ENCODE data around the gene BAMBI.
"Not testable (repeated sequence)": the region's sequence is repeated elsewhere in the genome, so short reads cannot be mapped to it uniquely, and the experiment has no call there.

Gene BAMBI, protein sequence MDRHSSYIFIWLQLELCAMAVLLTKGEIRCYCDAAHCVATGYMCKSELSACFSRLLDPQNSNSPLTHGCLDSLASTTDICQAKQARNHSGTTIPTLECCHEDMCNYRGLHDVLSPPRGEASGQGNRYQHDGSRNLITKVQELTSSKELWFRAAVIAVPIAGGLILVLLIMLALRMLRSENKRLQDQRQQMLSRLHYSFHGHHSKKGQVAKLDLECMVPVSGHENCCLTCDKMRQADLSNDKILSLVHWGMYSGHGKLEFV

DNA sequence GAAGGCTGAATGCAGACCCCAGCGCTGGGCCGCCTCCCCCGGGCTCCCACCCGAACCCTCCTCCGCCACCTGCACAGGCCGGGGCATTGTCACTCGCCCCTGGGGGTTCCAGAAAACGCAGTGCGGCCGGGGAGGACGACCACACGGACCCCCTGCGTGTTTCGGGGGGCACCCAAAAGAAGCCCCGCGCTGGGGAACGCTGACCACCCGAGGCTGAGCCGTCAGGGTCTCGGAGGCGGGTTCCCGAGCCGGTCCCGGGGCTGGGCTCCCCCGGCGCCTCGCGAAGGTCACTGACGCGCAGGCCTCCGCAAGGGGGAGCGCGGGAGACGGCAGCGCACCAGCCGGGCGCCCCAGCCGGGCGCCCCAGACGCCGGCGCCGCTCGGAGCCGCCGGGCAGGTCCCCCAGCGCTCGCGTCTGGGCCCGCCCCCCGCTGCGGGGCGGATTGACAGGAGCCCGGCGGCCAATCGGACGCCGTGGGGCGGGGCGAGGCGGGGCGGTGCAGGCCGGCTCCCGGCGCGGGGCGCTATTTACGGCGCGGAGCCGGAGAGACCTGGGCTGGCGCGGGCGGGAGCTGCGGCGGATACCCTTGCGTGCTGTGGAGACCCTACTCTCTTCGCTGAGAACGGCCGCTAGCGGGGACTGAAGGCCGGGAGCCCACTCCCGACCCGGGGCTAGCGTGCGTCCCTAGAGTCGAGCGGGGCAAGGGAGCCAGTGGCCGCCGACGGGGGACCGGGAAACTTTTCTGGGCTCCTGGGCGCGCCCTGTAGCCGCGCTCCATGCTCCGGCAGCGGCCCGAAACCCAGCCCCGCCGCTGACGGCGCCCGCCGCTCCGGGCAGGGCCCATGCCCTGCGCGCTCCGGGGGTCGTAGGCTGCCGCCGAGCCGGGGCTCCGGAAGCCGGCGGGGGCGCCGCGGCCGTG, at the start of gene BAMBI:
TSS of gene BAMBI (plus strand) at position 554 of the 920 bp plus-strand sequence. CDS start 377 bp downstream, outside the sequence.
- in situ Hi-C loops (cut with HindIII; ENCODE audit: low sequenced_read_pairs) = no loop called here

DNA sequence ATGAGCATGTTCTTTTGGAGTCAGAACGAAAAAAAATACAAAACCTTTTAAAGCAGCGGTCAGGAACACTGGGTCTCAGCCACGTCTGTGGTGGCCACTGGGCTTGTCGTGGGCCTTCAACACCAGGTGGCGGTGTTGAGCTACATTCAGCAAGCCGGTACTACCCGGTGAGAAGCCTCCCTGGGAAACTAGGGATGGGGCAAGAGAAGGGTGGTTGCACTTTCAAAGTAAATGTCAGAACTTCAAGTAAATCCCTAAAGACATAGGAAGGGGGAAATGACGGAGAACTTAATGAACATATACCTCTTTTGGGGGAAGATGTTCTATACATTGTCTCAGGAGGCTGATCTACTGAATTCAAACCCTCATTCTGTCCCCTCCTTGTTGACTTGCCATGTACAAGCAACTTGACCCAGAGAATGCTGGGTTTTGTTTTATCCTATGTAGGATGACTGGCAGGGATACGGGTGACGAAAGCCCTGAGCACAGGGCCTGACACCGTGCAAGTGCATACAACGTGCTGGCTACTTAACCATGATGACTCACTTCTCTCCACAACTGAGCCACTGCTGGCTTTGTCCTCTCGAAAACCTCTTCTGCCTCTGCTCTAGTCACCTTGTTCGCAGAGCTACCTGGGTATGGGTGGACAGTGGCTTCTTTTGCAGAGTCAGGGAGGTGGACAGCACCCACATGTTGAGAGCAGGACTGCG, 49.0 kb upstream of the BAMBI start:
- in situ Hi-C loops (cut with HindIII; ENCODE audit: low sequenced_read_pairs) = no loop called here

DNA sequence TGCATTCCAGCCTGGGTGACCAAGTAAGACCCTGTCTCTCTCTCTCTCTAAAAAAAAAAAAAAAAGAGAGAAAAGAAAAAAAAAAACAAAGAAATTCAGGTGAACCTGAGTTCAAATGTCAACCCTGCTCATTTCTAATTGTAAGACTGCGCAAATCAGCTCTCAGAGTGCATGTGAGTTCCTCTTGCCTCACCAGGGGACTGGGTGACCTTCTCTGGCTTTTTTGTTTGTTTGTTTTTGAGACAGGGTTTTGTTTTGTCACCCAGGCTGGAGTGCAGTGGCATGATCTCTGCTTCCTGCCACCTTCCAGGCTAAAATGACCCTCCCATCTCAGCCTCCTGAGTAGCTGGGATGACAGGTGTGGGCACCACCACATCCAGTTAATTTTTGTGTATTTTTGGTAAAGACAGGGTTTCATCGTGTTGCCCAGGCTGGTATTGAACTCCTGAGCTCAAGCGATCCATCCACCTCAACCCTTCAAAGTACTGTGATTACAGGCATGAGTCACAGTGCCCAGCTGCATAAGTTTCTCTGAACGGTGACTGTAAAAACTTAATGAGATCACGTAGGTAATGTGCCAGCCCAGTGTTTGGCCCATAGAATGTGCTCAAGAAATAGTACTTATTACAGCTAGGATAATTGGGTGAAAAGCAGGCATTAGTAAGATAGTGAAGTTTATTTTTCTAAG, 45.3 kb upstream of the BAMBI start:
- in situ Hi-C loops (cut with HindIII; ENCODE audit: low sequenced_read_pairs) = no loop called here

DNA sequence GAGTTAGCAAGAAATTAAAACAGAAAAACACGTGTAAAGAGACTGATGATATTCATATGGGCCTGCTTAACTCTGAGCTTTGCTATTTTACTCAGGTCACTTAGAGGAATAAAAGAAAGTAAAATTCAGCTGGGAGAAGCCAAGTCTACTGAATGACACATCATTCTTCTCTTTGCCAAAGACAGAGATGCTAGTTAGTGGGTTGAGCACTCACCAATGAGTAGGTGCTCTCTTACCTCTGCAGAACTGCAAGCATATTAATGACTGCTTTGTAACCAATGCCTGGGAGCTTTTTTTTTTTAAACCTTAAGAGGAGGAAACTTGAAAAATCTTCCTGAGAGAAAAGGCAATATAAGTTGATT, 44.8 kb upstream of the BAMBI start:
- in situ Hi-C loops (cut with HindIII; ENCODE audit: low sequenced_read_pairs) = no loop called here

DNA sequence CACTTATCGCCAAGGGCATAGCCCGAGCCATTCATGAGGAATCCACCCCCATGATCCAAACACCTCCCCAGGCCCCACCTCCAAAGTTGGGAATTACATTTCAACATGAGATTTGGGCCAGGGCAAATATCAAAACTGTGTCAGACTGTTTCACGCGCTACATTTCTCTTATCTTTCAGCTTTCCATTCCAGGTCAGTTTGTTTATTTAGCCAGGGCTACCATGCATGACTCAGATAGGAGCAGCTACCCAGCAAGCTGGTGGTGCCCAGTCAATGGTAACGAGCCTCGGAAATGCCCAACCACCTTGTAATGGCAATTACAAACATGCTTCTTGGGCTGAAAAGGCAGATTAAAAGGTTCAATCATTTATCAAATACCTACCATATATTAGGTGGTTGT, 43.6 kb upstream of the BAMBI start:
- in situ Hi-C loops (cut with HindIII; ENCODE audit: low sequenced_read_pairs) = no loop called here

DNA sequence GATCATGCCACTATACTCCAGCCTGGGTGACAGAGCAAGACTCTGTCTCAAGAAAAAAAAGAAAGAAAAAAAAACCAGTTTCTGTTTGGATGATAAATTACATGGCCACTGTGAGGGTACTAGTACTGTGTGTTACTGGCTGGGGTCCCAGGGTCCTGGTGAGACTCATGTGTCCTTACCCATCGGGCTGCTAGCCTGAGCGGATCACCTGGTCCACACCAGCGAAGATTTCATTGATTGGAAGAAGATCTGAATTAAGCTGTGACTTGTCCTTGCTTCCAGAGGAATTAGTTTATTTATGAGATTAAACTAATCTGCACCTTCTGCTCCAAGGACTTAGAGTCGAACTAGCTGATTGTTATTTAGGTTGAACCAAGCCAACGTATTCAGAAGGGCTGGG, 40.0 kb upstream of the BAMBI start:
- in situ Hi-C loops (cut with HindIII; ENCODE audit: low sequenced_read_pairs) = no loop called here

DNA sequence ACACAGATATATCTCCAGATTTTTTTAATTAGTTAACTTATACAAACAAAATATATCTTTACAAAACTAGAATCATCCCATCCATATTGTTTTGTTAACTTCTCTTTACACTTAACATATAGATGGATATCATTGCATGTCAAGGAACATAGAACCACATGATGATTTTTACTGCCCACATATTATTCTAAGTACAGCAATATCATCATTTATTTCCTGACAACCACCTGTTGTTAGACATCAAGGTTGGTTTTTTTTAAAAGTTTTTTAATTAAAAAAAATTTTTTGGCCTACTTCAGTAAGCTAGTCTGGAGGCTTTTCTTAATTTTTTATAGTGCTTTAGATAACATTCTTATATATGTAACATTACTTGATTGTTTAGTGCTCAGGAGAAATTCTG, 38.9 kb upstream of the BAMBI start:
- in situ Hi-C loops (cut with HindIII; ENCODE audit: low sequenced_read_pairs) = no loop called here

DNA sequence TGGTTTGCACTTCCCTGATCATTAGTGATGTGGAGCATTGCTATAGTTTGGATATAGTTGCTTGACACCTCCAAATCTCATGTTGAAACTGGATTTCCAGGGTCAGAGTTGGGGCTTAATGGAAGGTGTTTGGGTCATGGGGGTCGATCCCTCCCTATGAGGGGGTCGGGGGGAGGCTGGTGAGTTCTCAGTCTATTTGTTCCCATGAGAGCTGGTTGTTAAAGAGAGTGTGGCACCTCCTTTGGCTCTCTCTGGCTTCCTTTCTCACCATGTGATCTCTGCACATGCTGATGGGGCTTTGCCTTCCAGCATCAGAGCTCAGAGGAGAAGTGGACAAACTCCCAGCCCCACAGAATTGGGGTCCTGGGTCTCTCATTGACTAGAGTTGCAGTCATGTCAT, 36.8 kb upstream of the BAMBI start:
- in situ Hi-C loops (cut with HindIII; ENCODE audit: low sequenced_read_pairs) = no loop called here

DNA sequence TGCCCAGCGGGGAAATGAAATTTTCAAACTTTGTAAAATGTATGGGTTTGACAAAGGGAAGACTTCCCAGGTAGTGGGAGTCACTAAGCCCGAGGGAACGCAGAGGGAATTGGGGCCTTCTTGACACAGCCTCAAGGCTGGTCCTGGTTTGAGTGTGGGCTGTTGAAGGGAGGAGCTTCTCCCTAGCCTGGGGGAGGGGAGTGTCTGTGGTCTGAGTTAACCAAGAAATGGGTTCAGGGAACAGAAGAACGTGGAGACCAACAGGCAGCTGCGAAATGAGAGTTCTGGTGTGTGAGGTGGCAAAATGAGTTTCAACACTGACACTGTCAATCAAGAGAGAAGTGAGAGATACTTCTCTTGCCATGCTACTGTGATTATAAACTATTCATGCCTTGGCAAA, 32.7 kb upstream of the BAMBI start:
- in situ Hi-C loops (cut with HindIII; ENCODE audit: low sequenced_read_pairs) = no loop called here

DNA sequence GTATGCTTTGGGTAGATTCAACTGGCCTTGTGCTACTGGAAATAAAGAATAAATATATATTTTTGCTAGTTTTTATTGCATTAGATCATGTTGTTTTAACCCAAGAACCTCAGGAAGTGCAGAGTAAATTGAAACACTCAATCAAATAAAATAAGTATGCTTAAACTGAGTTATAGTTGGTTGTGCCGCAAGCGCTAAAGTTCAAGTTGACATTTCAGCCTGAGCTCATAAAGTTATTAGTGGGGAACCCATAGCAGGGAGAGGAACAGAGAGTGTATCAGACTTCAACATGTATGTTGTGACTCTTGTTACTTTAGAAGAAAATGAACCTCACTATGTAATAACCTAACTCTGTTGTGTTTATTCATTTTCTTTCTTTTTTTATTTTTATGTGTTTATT, 25.2 kb upstream of the BAMBI start:
- in situ Hi-C loops (cut with HindIII; ENCODE audit: low sequenced_read_pairs) = no loop called here

DNA sequence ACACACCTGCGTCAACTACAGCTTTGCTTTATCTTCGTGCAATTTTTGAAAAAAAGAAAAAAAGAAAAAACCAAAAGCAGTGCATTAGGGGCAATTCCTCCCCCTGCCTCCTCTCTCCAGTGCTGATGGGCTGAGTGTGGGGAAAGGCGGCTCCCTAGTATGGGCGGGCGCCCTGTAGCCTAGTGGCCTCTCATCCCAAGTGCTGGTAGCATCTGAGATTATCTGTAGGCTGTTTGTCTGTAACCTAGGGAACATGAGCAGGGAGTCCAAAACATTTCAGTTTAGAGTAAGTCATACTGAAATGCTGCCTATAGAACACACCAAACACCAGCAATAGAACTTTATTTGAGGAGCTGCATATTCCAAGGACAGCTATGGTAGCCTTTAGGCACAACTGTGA, 24.6 kb upstream of the BAMBI start:
- in situ Hi-C loops (cut with HindIII; ENCODE audit: low sequenced_read_pairs) = no loop called here

DNA sequence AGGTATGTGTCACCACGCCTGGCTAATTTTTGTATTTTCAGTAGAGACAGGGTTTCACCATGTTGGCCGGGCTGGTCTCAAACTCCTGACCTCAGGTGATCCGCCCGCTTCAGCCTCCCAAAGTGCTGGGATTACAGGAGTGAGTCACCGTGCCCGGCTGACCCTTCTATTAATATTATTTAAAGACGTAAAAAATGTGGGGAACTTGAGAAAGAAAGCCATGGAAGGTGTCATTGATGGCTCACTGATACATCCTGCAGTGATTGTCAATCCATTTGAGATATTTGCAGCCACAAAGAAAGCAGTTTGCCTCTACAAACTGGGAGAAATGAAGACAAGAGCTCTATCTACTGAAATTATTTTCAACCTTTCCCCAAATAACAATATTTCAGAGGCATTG, 18.5 kb upstream of the BAMBI start:
- in situ Hi-C loops (cut with HindIII; ENCODE audit: low sequenced_read_pairs) = not testable (repeated sequence)

DNA sequence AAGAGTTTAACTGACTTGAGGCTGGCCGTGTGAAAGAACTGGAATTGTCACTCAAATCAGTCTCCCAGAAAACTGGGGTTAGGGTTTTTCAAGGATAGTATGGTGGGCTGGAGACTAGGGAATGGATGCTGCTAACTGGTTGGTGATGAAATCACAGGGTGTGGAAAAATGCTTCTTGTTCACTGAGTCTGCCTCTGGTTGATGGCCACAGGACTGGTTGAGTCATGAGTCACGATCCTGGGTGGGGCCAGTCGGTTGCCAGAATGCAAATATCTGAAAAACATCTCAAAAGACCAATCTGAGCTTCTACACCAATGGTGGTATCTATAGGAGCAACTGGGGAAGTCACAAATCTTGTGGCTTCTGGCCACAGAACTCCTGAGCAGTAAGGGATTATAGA, 16.3 kb upstream of the BAMBI start:
- in situ Hi-C loops (cut with HindIII; ENCODE audit: low sequenced_read_pairs) = no loop called here

DNA sequence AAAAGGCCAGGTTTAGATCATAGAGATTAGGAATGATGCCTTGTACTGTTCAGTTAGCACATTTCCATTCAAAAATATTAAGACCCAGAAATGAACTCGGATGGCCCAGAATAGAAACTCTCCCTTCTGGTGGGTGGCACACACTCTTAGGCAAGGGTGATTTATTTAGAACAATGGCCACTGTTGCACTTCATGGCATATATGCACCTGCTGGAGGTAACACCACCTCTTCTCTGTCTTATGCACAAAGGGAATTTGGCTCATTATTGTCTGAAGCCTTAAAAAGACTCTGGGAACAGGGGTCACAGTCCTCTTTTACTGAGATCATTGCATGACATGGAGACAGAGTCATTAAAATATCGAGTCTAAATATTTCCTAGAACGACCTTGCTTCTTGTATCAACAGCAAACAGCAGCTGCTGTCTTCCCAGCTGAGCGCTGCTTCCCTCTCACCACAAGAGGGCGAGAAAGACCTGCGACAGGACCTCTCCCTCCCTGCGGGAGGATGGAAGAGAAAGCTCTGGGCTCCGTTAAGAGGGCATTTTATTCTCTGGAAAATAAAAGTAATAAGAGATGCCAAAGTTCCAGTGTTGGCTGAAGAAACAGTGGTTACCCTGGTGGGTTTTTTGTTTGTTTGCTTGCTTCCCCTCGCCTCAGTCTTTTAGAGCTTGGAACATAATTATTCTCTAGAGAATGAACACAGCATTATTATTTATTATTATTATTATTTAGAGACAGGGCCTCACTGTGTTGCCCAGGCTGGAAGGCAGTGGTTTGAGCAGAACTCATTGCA, 13.5 kb upstream of the BAMBI start:
- in situ Hi-C loops (cut with HindIII; ENCODE audit: low sequenced_read_pairs) = no loop called here

DNA sequence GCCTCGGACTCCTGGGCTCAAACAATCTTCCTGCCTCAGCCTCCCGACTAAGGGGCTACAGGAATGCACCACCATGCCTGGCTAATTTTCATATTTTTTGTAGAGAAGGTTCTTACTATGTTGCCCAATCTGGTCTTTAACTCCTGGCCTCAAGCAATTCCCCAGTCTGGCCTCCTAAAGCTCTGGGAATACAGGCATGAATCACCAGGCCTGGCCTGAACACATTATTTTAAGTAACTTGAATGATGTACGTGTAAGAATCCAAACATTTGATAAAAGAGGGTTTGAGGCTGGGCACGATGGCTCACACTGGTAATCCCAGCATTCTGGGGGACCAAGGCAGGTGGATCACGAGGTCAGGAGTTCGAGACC, 13.0 kb upstream of the BAMBI start:
- in situ Hi-C loops (cut with HindIII; ENCODE audit: low sequenced_read_pairs) = no loop called here

DNA sequence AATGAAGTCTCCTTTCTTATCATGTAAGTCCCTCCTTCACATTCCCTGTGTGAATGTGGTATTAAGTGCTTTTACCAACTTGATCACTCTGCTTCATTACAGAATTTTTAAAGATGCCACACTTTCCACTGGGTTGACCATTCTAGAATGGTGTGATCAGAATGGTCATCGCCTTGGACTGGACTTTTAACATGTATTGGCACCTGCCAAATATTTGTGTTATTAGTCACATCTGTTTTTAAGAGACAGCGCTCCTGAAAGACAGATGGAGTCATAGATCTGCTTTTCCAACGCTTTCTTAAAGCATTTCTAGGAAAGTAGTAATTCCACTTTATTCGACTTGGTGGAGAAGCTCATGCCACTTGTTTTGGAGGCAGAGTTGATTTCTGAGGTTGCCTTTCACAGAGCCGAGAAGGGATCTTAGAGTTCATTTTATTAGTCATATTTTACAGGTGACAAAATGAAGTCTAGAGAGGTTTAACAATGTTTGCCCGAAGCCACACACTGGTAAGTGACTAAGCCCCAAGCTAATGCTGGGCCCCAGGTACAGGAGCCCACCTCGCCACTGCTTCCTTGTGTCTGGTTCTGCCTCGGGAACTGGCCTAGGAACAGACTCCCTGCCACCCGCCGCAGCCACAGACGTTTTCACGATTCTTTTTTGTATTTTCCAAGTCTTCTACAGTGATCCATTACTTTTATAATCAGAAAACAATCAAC, 10.4 kb upstream of the BAMBI start:
- in situ Hi-C loops (cut with HindIII; ENCODE audit: low sequenced_read_pairs) = no loop called here

DNA sequence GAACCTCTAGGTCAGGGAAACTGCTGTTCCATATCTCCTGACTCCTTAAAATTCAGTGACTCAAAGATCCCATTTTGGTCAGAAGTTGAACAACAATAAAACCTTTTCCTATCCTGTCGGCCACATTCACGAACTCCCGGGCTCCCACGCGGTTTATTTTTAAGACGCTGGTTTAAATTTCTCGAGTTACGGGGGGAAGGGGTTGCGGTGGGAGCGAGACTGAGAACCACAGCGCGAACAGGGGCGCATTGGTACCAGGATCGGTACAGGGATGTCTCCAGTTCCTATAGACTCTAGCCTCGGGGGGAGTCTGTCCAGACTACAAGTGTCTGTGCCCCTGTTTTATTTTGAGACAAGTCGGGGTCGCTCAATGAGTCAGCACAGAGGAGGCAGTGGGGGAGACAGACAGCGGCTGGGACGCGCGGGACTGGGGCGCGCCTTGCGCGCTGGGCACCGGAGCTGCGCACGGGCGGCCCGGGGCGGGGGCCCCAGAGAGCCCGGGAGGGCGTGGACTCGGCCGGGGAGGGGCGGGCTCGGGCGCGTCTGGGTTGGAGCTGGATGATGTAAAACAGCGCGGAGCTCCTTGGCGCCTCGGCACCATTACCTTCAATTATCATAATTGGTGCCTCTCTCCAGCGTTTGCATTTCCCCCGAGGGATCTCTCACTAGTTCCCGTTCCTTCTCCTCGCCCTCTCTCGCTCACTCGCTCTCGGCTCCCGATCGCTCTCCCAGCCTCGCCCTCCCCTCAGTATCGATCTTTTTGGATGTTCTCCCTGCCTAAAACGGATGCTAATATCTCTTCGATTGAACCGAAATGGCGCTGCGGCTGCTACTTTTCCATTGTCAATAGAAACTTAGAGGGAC, 8.7 kb upstream of the BAMBI start:
- in situ Hi-C loops (cut with HindIII; ENCODE audit: low sequenced_read_pairs) = no loop called here

DNA sequence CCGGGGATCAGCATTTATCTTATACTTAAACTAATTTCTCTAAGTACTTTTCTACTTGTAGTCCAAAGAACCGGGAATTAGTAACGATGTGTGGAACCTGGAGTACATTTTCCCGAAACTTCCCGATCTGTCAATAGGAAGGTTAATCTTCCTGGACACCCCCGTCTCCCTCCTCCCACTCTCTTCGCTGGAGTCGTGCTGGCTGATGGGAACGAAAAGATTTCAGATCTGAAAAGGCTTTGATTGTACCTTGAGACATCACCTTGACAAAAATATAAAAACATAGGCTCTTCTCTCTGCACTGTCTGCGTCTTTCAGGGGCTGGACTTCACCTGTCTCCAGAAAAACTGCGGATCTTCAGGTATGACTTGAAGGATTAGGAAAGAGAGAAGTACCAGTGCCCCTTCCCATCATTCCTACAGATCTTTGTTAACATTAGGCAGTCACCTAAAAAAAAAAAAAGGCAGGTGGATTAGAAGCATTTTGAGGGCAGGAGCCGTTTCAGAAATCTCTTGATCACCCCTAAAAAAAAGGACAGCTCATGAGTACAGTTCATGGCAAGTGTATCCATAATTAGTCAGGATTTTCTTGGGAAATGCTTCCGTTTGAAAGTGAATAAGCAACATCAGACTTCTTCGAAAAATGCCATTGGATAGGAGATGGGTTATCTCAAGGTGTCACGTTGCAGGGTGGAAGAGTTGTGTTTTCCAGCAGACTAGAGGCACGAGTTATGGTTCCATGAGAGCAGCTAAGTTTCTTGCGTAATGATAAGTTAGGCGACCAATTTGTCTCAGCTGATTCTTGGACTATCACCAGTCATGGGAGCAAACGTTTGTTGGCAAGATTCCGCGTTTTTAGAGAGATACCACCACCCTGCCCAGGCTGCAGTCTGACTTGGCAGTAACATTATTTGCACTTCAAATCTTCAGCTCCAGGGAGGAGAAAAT, 7.8 kb upstream of the BAMBI start:
- in situ Hi-C loops (cut with HindIII; ENCODE audit: low sequenced_read_pairs) = no loop called here

Measured in endothelial cell of hepatic sinusoid (primary cell).